Left ventricle myocardium inferior (tissue), 1 donor: ENCODE results near the gene EXO1. TPM values are rescaled to one million over a fixed set of nuclear protein-coding genes. Genes with fewer than 3 reads are reported as not detected.

ENCODE experiments used
- DNase-seq: peaks from one replicate; pipeline ENCODE4 v3.0.0-alpha.2; 2020
- H3K27ac ChIP-seq: fragments of 200-600 bp; replicated peaks from 2 replicates; pipeline ENCODE4 v1.8.0; 2021
- H3K27me3 ChIP-seq: fragments of 200-600 bp; 2 replicates; pipeline ENCODE4 v1.8.0; 2021; ENCODE audit warnings: low read depth
- H3K36me3 ChIP-seq: fragments of 200-600 bp; 2 replicates; pipeline ENCODE4 v1.8.0; 2021
- H3K4me1 ChIP-seq: fragments of 200-600 bp; 2 replicates; pipeline ENCODE4 v1.8.0; 2021
- H3K4me3 ChIP-seq: fragments of 200-600 bp; 2 replicates; pipeline ENCODE4 v1.8.0; 2021; ENCODE audit warnings: mild to moderate bottlenecking, moderate library complexity
- H3K9me3 ChIP-seq: fragments of 200-600 bp; replicated peaks from 2 replicates; pipeline ENCODE4 v1.8.0; 2021
- CTCF ChIP-seq: fragments of 200-600 bp; IDR thresholded peaks from 2 replicates; pipeline ENCODE4 v1.8.0; 2021; ENCODE audit warnings: antibody characterized with exemption, mild to moderate bottlenecking, borderline replicate concordance
- intact Hi-C: fragments of 100-400 bp; cut with micrococcal nuclease; formaldehyde crosslinking; loops from one replicate; pipeline ENCODE4 v1.11.0; 2022
- total RNA-seq: library from RNA; stranded (reverse); fragmentation: NEBNext Ultra II Directional; extraction: Animal tissue kit (Norgen Biotek cat#: 25700); gene quantifications from one replicate; pipeline ENCODE4 v1.2.1, GENCODE V29; 2021
- donor health status: DM: no; HTN: yes; CAD: no; lungs with severe emphysema.

The EXO1 gene
- total RNA-seq, 1 donor from 2014 or later = 0.44 TPM

DNA sequence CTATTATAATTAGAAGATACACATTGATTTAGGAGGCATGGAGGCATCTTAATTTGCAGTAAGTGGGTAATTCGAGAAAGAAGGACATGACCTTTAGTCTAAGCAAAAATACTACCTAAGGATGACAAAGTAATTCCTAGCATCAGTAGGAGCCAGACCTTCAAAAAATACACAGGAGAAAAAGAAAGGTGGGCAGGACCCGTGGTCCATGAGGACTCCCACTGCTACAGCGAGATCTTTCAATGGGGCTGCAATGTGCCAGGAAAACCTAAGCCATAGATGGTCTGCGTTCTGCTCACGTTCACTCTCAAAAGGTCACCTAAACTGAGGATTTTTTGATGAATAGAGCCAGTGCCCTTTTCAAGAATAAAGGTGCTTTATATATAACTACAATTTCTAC is 10.6 kb upstream of the EXO1 start:
- Histone ChIP-seq H3K4me1 (no peaks in the 10 kb centered on the region), H3K4me3 (no peak overlapping the region), H3K27me3 (peaks cover 9% of the 10 kb centered on the region), H3K36me3 (no peaks in the 10 kb centered on the region), H3K9me3 (no peaks in the 10 kb centered on the region), H3K27ac (no peak overlapping the region)
- no peak for DNase-seq
- TF ChIP-seq CTCF = no peak
- intact Hi-C loops = no loop called here

DNA sequence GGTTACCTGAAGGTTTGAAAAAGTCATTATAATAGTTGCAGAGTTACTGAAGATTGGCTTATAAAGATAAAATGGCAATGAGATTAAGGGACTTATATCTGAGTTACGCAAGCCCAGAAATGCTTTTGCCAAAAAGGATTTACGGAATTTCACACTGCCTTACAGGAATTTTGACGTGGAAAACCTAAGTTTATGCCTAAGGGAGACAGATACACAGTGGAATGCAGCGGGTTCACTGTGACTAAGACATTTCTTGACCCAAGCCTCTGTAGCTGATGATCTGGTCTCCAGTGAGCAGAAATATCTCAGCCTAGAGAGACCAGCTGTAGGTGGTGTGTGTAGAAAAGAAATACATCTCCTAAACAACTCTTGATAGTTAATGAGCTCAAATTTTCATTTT is 10.1 kb upstream of the EXO1 start:
- intact Hi-C loops = no loop called here
- Histone ChIP-seq H3K4me1 (no peaks in the 10 kb centered on the region), H3K27me3 (peaks cover 9% of the 10 kb centered on the region), H3K36me3 (no peaks in the 10 kb centered on the region), H3K4me3 (no peak overlapping the region), H3K9me3 (no peaks in the 10 kb centered on the region), H3K27ac (no peak overlapping the region)
- no peak for TF ChIP-seq CTCF
- DNase-seq = no peak

GRCh38 chr1:241838897-241839296 is 9.1 kb upstream of the EXO1 start:
- no peaks in the 10 kb centered on the region for H3K4me1 ChIP-seq
- intact Hi-C loops = no loop called here
- TF ChIP-seq CTCF = no peak
- H3K27me3 ChIP-seq = peaks cover 5% of the 10 kb centered on the region
- H3K27ac ChIP-seq = no peak overlapping the region
- no peak for DNase-seq
- H3K36me3 ChIP-seq = no peaks in the 10 kb centered on the region
- no peaks in the 10 kb centered on the region for H3K9me3 ChIP-seq
- no peak overlapping the region for H3K4me3 ChIP-seq

DNA sequence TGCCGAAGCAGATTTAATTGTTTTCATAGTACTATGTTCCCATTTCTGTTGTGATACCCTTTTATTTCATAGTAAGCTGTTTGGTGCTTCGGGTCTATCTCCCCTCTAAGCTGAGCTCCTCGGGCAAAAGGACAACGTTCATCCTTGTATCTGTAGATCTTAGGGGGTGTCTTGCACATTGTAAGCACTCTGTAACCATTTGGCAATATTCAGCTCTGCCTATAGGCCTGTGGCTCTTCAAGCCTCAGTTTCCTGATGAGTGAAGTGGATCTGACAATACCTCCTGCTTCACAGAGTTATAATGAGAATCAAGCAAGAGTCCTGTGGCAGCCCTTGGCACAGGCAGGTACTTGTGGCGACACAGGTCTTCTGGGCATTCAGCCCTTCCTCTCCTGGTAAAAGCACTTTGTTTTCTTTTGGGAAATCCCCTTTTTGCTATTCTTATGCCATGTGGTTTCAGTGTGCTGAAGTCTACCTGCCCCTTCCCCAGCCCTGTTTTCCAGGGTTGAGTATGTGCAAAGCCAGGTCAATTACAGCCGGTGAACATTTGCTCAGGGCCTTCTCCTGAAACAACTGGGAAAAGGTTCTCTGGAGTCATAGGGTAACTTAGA is 8.5 kb upstream of the EXO1 start:
- intact Hi-C loops = no loop called here
- DNase-seq = no peak
- Histone ChIP-seq H3K4me3 (no peak overlapping the region), H3K27ac (no peak overlapping the region), H3K27me3 (no peaks in the 10 kb centered on the region), H3K9me3 (no peaks in the 10 kb centered on the region), H3K4me1 (no peaks in the 10 kb centered on the region), H3K36me3 (no peaks in the 10 kb centered on the region)
- no peak for TF ChIP-seq CTCF

- H3K36me3 ChIP-seq = no peaks in the 10 kb centered on the region
- no peaks in the 10 kb centered on the region for H3K27me3 ChIP-seq
- no peak for DNase-seq
- intact Hi-C loops = no loop called here
- H3K4me3 ChIP-seq = no peak overlapping the region
- no peak for TF ChIP-seq CTCF
- no peak overlapping the region for H3K27ac ChIP-seq
- H3K4me1 ChIP-seq = no peaks in the 10 kb centered on the region
- H3K9me3 ChIP-seq = no peaks in the 10 kb centered on the region
Observed at GRCh38 chr1:241840164-241840563, 7.8 kb upstream of the EXO1 start.
